Stomach (tissue), 9 donors: Measurements from ENCODE around the gene AMACR. TPM values are rescaled to one million over a fixed set of nuclear protein-coding genes. Genes with fewer than 3 reads are reported as not detected.

ENCODE experiments used
- DNase-seq, 2 donors: peaks; one replicate each; pipeline versions ENCODE4 v3.0.0 to v3.0.0-alpha.2; 2013 to 2019
- H3K27ac ChIP-seq, 5 donors: fragments of 200-600 bp in 4 of 5; sonication (generic) in 4 of 5; one replicate each; pipeline ENCODE4 v1.5.1; 2013 to 2019; ENCODE audit warnings: mild to moderate bottlenecking in 1 of 5, moderate library complexity in 1 of 5
- H3K27me3 ChIP-seq, 3 donors: fragments of 200-600 bp; sonication (generic); one replicate each; pipeline ENCODE4 v1.5.1; 2017 to 2019; ENCODE audit warnings: mixed run types in 1 of 3
- H3K36me3 ChIP-seq, 4 donors: fragments of 200-600 bp; sonication (generic); 1 replicate in 3 of 4; 2 replicates in 1 of 4; pipeline ENCODE4 v1.5.1; 2016 to 2019
- H3K4me1 ChIP-seq, 4 donors: fragments of 200-600 bp; sonication (generic); one replicate each; pipeline ENCODE4 v1.5.1; 2016 to 2019
- H3K4me3 ChIP-seq, 4 donors: fragments of 200-600 bp; sonication (generic) in 3 of 4; one replicate each; pipeline ENCODE4 v1.5.1; 2016 to 2019; ENCODE audit warnings: mild to moderate bottlenecking in 1 of 4
- H3K9me3 ChIP-seq, 4 donors: fragments of 200-600 bp; sonication (generic); one replicate each; pipeline ENCODE4 v1.5.1; 2016 to 2019
- CTCF ChIP-seq, 7 experiments: fragments of 450-650 bp in 4 of 7; fragments of 200-600 bp in 3 of 7; sonication (generic) in 3 of 7; IDR thresholded peaks; one replicate each; pipeline ENCODE4 v1.5.1; 2016 to 2019; ENCODE audit warnings: antibody characterized with exemption in 7 of 7, control low read depth in 2 of 7, mild to moderate bottlenecking in 1 of 7
- EP300 ChIP-seq: sonication (generic); formaldehyde crosslinking; IDR thresholded peaks from one replicate; pipeline ENCODE4 v1.6.1; 2017; ENCODE audit warnings: antibody characterized with exemption
- POLR2A ChIP-seq, 4 donors: fragments of 450-650 bp; IDR thresholded peaks; one replicate each; pipeline ENCODE4 v1.6.1; 2016; ENCODE audit warnings: antibody characterized with exemption in 4 of 4, control low read depth in 2 of 4, mild to moderate bottlenecking in 1 of 4, moderate library complexity in 1 of 4
- POLR2AphosphoS5 ChIP-seq, 3 donors: sonication (generic); formaldehyde crosslinking; IDR thresholded peaks; one replicate each; pipeline ENCODE4 v1.6.1; 2016; ENCODE audit warnings: antibody characterized with exemption in 3 of 3
- WGBS, 5 donors: extraction: QIAGEN DNeasy Blood & Tissue Kit in 3 of 5; methylation state at CpG; one replicate each; pipeline versions ENCODE4 v1.1.5 to v1.1.7; 2013 to 2018; 5-methylcytosine and 5-hydroxymethylcytosine counted together
- intact Hi-C: fragments of 100-400 bp; cut with DNase I; formaldehyde crosslinking; loops from one replicate; pipeline ENCODE4 v1.15.1; 2023; ENCODE audit warnings: low total_unique reads
- polyA plus RNA-seq, 3 donors: library from polyadenylated mRNA; stranded (reverse); fragments of 200-250 nt; gene quantifications; one replicate each; pipeline ENCODE4 v1.2.3, GENCODE V29; 2013
- total RNA-seq, 5 donors: library from RNA; depleted of rRNA; stranded (reverse); fragments of >200 nt; gene quantifications; one replicate each; pipeline versions ENCODE4 v1.1.0 to v1.2.3, GENCODE V29; 2014 to 2016
- donor health status: healthy with polysubstance abuse.
- donor health status: Bipolar disorder and iron deficiency.
- donor health status: healthy.

AMACR gene
- total and polyA plus RNA-seq, 8 donors = 8.5 to 89.7 (median 19.5) TPM

- Histone ChIP-seq H3K27me3 (no peaks in the 10 kb centered on the region), H3K4me1 (peaks cover 16 to 45% (median 29%) of the 10 kb centered on the region in 4 donors), H3K36me3 (peaks cover 6 to 11% (median 7%) of the 10 kb centered on the region in 4 donors), H3K9me3 (no peaks in the 10 kb centered on the region), H3K27ac (no peak overlapping the region), H3K4me3 (no peak overlapping the region)
- no peak for TF ChIP-seq POLR2A (IDR thresholded peaks at IDR 0.05)
- no peak for TF ChIP-seq POLR2AphosphoS5 (IDR thresholded peaks at IDR 0.05)
- TF ChIP-seq CTCF (IDR thresholded peaks at IDR 0.05) = no peak
- TF ChIP-seq EP300 = no peak
- intact Hi-C loops = no loop called here
- 92 to 96% (median 93%) methylated on average over 10 of the region's 10 CpGs for WGBS, 5 donors
- DNase-seq = no peak
Measured at GRCh38 chr5:34039398-34040157, 31.7 kb upstream of the AMACR start.

- DNase-seq = no peak
- H3K27me3 ChIP-seq = no peaks in the 10 kb centered on the region
- no peaks in the 10 kb centered on the region for H3K9me3 ChIP-seq
- WGBS, 5 donors = 93 to 98% (median 96%) methylated on average over 4 of the region's 4 CpGs
- H3K36me3 ChIP-seq = peaks cover 6 to 13% (median 8%) of the 10 kb centered on the region in 4 donors
- no peak for TF ChIP-seq CTCF (IDR thresholded peaks at IDR 0.05)
- no peak for TF ChIP-seq POLR2A (IDR thresholded peaks at IDR 0.05)
- TF ChIP-seq POLR2AphosphoS5 (IDR thresholded peaks at IDR 0.05) = no peak
- TF ChIP-seq EP300 = no peak
- intact Hi-C loops = no loop called here
- H3K27ac ChIP-seq = no peak overlapping the region
- H3K4me3 ChIP-seq = no peak overlapping the region
- H3K4me1 ChIP-seq = peaks cover 14 to 38% (median 24%) of the 10 kb centered on the region in 4 donors
Measured at GRCh38 chr5:34038838-34039237, 31.0 kb upstream of the AMACR start.

GRCh38 chr5:34038390-34038789, 30.5 kb upstream of the AMACR start:
- Histone ChIP-seq H3K4me1 (peaks cover 9 to 33% (median 19%) of the 10 kb centered on the region in 4 donors), H3K36me3 (peaks cover 6 to 15% (median 8%) of the 10 kb centered on the region in 4 donors), H3K27ac (peak overlapping the region in 1 of 5 donors; percentile 67), H3K9me3 (no peaks in the 10 kb centered on the region), H3K27me3 (no peaks in the 10 kb centered on the region), H3K4me3 (no peak overlapping the region)
- TF ChIP-seq POLR2AphosphoS5 (IDR thresholded peaks at IDR 0.05) (no peak), POLR2A (IDR thresholded peaks at IDR 0.05) (no peak), EP300 (no peak), CTCF (IDR thresholded peaks at IDR 0.05) (no peak)
- WGBS, 5 donors = 70 to 88% (median 81%) methylated on average over 2 of the region's 2 CpGs
- intact Hi-C loops = no loop called here
- no peak for DNase-seq

GRCh38 chr5:34037726-34038125, 29.9 kb upstream of the AMACR start:
- DNase-seq = no peak
- H3K4me1 ChIP-seq = peaks cover 3 to 27% (median 13%) of the 10 kb centered on the region in 4 donors
- H3K36me3 ChIP-seq = peaks cover 7 to 20% (median 12%) of the 10 kb centered on the region in 4 donors
- 65 to 94% (median 85%) methylated on average over 3 of the region's 3 CpGs for WGBS, 5 donors
- no peaks in the 10 kb centered on the region for H3K9me3 ChIP-seq
- intact Hi-C loops = no loop called here
- no peaks in the 10 kb centered on the region for H3K27me3 ChIP-seq
- TF ChIP-seq POLR2AphosphoS5 (IDR thresholded peaks at IDR 0.05) (no peak), CTCF (IDR thresholded peaks at IDR 0.05) (no peak), POLR2A (IDR thresholded peaks at IDR 0.05) (no peak), EP300 (no peak)
- H3K4me3 ChIP-seq = no peak overlapping the region
- peak overlapping the region in 1 of 5 donors; percentile 67 for H3K27ac ChIP-seq
